GM18511 (cell line): ENCODE results near the gene UNC45B.
"Not testable (repeated sequence)": the region's sequence is repeated elsewhere in the genome, so short reads cannot be mapped to it uniquely, and the experiment has no call there.

Experiments used
- ATAC-seq: cut with Tn5 transposase; IDR thresholded peaks from one replicate; pipeline ENCODE4 v1.9.1; 2021; ENCODE audit warnings: mild to moderate bottlenecking, moderate library complexity; ENCODE audit not compliant: unreplicated experiment

Gene UNC45B, protein sequence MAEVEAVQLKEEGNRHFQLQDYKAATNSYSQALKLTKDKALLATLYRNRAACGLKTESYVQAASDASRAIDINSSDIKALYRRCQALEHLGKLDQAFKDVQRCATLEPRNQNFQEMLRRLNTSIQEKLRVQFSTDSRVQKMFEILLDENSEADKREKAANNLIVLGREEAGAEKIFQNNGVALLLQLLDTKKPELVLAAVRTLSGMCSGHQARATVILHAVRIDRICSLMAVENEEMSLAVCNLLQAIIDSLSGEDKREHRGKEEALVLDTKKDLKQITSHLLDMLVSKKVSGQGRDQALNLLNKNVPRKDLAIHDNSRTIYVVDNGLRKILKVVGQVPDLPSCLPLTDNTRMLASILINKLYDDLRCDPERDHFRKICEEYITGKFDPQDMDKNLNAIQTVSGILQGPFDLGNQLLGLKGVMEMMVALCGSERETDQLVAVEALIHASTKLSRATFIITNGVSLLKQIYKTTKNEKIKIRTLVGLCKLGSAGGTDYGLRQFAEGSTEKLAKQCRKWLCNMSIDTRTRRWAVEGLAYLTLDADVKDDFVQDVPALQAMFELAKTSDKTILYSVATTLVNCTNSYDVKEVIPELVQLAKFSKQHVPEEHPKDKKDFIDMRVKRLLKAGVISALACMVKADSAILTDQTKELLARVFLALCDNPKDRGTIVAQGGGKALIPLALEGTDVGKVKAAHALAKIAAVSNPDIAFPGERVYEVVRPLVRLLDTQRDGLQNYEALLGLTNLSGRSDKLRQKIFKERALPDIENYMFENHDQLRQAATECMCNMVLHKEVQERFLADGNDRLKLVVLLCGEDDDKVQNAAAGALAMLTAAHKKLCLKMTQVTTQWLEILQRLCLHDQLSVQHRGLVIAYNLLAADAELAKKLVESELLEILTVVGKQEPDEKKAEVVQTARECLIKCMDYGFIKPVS

GRCh38 chr17:35147375-35147905 is at the start of gene UNC45B:
UNC45B (plus strand) TSS chr17:35147817; CDS start chr17:35148264, 447 bp downstream.
- ATAC-seq = no peak

GRCh38 chr17:35099908-35100307 is 47.7 kb upstream of the UNC45B start:
- ATAC-seq = no peak

GRCh38 chr17:35101036-35101435 is 46.6 kb upstream of the UNC45B start:
- no peak for ATAC-seq

GRCh38 chr17:35101725-35102124 is 45.9 kb upstream of the UNC45B start:
- no peak for ATAC-seq

DNA sequence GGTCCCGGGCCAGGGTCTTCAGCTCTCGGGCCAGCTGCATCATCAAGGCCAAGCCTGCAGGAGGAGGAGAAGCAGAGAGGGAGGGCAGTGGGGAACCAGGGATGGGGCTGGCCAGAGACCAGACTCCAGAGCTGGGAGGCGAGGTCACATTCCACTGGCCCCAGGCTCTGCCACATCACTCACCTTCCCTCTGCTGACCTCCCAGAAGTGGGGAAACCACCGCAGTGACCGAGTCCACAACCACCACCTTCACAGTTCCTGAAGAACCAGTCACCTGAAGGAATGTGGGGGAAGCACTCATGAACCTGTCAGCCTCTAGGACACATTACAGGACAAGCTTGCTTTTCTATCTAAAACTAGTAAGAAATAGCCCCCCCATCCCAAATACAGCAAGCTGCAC is 44.3 kb upstream of the UNC45B start:
- no peak for ATAC-seq

GRCh38 chr17:35104844-35105450 is 42.7 kb upstream of the UNC45B start:
- no peak for ATAC-seq

GRCh38 chr17:35110791-35111190 is 36.8 kb upstream of the UNC45B start:
- not testable (repeated sequence) for ATAC-seq

DNA sequence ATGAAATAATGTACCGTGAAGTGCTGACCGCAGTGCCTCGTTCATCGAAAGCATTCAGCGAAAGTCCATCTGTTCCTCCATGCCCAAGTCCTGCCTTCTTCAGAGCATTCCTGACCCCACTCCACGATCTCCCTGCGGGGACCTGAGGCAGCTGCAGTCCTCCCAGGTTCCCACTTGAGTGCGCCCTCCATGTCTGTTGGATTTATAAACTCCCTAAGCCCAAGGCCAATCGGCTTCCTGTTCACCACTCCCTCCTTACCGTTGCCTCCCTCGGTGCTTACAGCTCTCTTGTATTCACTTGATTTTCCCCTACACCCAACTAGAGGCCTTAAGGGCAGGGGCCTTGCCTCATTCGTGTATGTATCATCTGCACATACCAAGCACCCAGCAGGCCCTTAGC is 30.8 kb upstream of the UNC45B start:
- ATAC-seq = no peak

DNA sequence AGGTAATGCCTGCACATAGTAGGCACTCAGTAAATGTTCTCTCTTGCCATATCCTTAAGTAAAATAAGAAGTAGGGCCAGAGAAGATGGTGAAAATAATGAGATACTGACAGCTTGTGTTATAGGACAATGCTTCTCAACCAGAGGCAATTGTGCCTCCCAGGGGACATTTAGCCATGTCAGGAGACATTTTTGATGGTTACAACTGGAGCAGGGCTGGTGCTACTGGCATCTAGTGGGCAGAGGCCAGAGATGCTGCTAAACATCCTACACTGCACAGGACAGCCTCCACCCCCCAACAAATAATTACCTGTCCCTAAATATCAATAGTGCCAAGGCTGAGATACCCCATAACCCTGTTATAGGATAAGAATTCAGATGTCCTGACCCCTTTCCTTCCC is 29.6 kb upstream of the UNC45B start:
- no peak for ATAC-seq

- ATAC-seq = peak; percentile 90
Observed at GRCh38 chr17:35119370-35120165, 28.0 kb upstream of the UNC45B start, which contains the start of gene RAD51D. RAD51D (minus strand) TSS chr17:35119860; CDS start chr17:35119613, 247 bp downstream.

DNA sequence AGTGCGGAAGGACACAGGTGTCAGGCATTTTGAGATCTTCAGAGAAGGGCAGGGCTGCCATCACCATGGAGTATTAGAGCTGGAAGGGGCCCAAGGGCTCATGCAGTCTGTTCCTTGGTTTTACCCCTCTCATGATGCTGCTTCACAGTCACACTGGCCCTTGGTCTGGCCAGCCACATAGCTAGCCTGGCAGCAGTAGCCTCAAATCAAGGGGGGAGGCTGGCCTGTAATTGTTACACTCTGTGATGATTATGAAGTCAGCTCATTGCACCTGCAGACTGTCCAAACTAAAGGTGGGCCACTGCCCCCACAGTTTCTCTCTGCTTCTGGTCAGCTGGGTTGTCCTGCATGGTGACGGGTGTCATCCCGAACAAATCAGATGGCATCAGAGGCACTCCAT is 26.3 kb upstream of the UNC45B start, which contains the start of gene FNDC8:
Gene FNDC8 (plus strand): TSS at position 301 of the 400 bp plus-strand sequence. CDS start 79 bp downstream, at position 380.
- no peak for ATAC-seq

- no peak for ATAC-seq
Observed at GRCh38 chr17:35127751-35128514, 19.7 kb upstream of the UNC45B start.

DNA sequence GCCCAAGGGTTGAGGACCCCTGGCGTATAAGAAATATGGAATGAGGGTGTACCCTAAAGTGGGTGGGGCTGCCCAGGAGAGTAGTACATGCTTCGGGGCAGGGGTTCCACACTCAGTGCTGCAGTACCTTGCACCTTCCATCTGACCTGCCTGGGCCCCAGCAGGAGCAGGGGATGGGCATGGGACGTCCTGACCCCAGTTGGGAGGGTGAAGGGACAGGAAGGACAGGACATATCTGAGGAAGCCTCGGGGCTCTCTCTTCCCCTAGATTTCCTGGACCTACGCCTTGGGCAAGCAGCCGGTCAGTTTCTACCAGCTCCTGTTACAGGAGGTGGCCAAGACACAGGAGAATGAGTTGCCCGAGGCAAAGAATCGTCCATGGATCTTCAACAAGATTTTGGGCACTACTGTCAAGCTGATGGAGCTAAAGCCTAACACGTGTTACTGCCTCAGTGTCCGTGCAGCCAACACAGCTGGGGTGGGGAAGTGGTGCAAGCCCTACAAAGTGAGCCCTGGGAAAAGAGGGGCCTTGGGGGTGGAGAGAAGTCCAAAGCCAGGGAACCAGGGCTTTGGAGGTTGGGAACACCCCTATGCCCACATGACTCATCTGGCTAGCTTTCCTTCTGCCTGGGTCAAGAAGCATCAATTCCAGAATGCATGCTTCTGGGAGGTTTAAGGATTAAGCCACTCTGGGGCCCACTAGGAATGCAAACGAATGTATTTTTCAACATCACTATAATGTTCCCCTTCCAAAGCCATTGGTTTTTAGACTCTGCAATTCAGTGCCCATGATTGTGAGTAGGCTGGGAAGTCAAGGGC is 18.3 kb upstream of the UNC45B start:
- ATAC-seq = no peak

- no peak for ATAC-seq
Observed at GRCh38 chr17:35129973-35130351, 17.7 kb upstream of the UNC45B start.

- no peak for ATAC-seq
Observed at GRCh38 chr17:35130392-35130791, 17.2 kb upstream of the UNC45B start.

- ATAC-seq = no peak
Observed at GRCh38 chr17:35132099-35132498, 15.5 kb upstream of the UNC45B start.

- ATAC-seq = no peak
Observed at GRCh38 chr17:35132816-35133550, 14.6 kb upstream of the UNC45B start.

DNA sequence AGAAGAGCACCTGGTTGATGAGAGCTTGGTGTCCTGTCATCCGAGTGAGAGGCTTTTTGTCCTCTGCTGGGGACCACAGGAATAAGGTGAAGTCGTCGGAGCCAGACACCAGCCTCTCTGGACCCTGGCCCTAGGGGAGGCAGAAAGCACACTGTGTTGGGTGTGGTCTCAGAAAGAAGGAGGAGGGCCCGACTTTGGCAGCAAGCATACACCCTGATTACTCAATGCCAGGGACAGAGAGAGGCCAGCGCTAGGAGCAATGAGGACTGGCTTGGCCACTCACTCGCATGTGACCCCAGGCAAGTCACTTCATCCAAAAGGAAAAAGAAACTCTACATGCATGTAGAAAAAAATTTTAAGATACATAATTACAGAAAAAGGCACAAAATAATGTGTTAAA is 12.3 kb upstream of the UNC45B start:
- ATAC-seq = no peak
